Testis (tissue), 2 donors: Measurements from ENCODE around the gene KLF7.

Experiments
- POLR2A ChIP-seq: fragments of 450-650 bp; IDR thresholded peaks from one replicate; pipeline ENCODE4 v1.6.1; 2017; ENCODE audit warnings: antibody characterized with exemption, mild to moderate bottlenecking, moderate library complexity
- TF ChIP-seq, protein P1 (sequence below), 3 experiments: fragments of 450-650 bp in 2 of 3; fragments of 200-600 bp in 1 of 3; sonication (generic) in 1 of 3; IDR thresholded peaks; one replicate each; pipeline ENCODE4 v1.5.1; 2016 to 2019; ENCODE audit warnings: antibody characterized with exemption in 3 of 3, mild to moderate bottlenecking in 2 of 3, moderate library complexity in 1 of 3

DNA sequence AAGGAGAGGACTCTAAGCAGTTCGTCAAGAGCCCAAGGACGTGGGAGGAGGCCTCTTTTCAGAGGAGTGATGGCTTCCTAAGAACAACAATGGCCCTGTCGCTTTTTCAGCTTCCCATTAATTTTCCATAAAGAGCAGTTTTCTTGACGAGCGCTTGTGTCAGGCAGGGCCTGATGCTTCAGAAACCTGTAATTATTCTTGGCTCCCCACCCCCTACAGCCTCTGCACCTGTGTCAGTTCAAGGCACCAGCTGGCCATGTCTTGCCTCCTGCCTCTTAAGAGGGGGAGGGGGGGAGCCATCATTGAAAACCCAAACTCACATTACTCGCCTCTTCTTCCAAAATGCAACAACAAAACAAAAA lies 32.3 kb downstream of the KLF7 start:
- TF ChIP-seq, protein P1, sequence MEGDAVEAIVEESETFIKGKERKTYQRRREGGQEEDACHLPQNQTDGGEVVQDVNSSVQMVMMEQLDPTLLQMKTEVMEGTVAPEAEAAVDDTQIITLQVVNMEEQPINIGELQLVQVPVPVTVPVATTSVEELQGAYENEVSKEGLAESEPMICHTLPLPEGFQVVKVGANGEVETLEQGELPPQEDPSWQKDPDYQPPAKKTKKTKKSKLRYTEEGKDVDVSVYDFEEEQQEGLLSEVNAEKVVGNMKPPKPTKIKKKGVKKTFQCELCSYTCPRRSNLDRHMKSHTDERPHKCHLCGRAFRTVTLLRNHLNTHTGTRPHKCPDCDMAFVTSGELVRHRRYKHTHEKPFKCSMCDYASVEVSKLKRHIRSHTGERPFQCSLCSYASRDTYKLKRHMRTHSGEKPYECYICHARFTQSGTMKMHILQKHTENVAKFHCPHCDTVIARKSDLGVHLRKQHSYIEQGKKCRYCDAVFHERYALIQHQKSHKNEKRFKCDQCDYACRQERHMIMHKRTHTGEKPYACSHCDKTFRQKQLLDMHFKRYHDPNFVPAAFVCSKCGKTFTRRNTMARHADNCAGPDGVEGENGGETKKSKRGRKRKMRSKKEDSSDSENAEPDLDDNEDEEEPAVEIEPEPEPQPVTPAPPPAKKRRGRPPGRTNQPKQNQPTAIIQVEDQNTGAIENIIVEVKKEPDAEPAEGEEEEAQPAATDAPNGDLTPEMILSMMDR (IDR thresholded peaks at IDR 0.05) = no peak
- TF ChIP-seq POLR2A = no peak
